ENCODE data around the gene FBXO27.

GRCh38 chr19:39077323-39077722 is 45.0 kb upstream of the FBXO27 start:
- TF ChIP-seq CTCF (conservative IDR thresholded peaks at IDR 0.05; ENCODE audit: low read length) = no peak
- no peak for TF ChIP-seq EZH2phosphoT487 (IDR thresholded peaks at IDR 0.05; ENCODE audit: borderline replicate concordance)

All from Loucy (cell line).